HepG2 (cell line): Measurements from ENCODE around the gene POU5F2. TPM values are rescaled to one million over a fixed set of nuclear protein-coding genes. Genes with fewer than 3 reads are reported as not detected.

ENCODE experiments used
- ATAC-seq: fragments of 200-7000 bp; cut with Tn5 transposase; 3 replicates; pipeline ENCODE4 v1.9.1; 2020; ENCODE audit warnings: mild to moderate bottlenecking, moderate library complexity
- BruUV-seq: library from RNA; stranded (reverse); fragments of 400-500 nt; replicated peaks from 2 replicates; lab custom pipeline; 2021; lab: Mats Ljungman, UMichigan
- CTCF ChIA-PET: fragments of 300-600 bp; formaldehyde crosslinking; extraction: SDS; loops from one replicate; lab custom pipeline; 2021; ENCODE audit warnings: low total read pairs, inconsistent platforms, low intra/inter-chr PET ratio; lab: Yijun Ruan, JAX
- POLR2A ChIA-PET: fragments of 350-600 bp; sonication (Branson Sonifier 250); formaldehyde crosslinking; loops from one replicate; lab custom pipeline; 2020; ENCODE audit warnings: antibody characterized with exemption, inconsistent platforms; lab: Yijun Ruan, JAX
- DNase-seq: peaks from one replicate; pipeline ENCODE4 v3.0.0-alpha.2; 2015; ENCODE audit warnings: low spot score
- FAIRE-seq: peaks from 3 replicates; lab custom pipeline; 2011; peaks lifted over from hg19 to GRCh38; lab: Jason Lieb, UNC
- H2AFZ ChIP-seq: one replicate; pipeline ENCODE4 v1.6.1; 2011; ENCODE audit warnings: low read length, inconsistent platforms
- H3K27ac ChIP-seq: fragments of 300-600 bp; 3 replicates; pipeline ENCODE4 v1.8.0; 2011; ENCODE audit warnings: mixed run types, mild to moderate bottlenecking, mixed read lengths, low read length, inconsistent platforms; ENCODE audit not compliant: insufficient read depth; ENCODE audit errors: extremely low read length
- H3K27me3 ChIP-seq, 2 experiments: fragments of 200-600 bp in 1 of 2; 2 replicates in 1 of 2; 3 replicates in 1 of 2; pipeline versions ENCODE4 v1.6.0 to v1.8.0; 2011; ENCODE audit warnings: low read length in 2 of 2, mild to moderate bottlenecking in 2 of 2, moderate library complexity in 2 of 2, inconsistent platforms in 1 of 2; ENCODE audit not compliant: insufficient read depth in 2 of 2, control insufficient read depth in 1 of 2
- H3K36me3 ChIP-seq, 2 experiments: fragments of 200-600 bp in 1 of 2; replicated peaks in 1 of 2; 2 replicates in 1 of 2; 3 replicates in 1 of 2; pipeline versions ENCODE4 v1.5.1 to v1.8.0; 2011; ENCODE audit warnings: low read length in 2 of 2, inconsistent platforms in 1 of 2; ENCODE audit not compliant: insufficient read depth in 2 of 2, control insufficient read depth in 1 of 2
- H3K4me1 ChIP-seq: 2 replicates; pipeline ENCODE4 v1.5.1; 2012; ENCODE audit warnings: low read length, inconsistent platforms; ENCODE audit not compliant: insufficient read depth
- H3K4me2 ChIP-seq: 2 replicates; pipeline ENCODE4 v1.6.0; 2011; ENCODE audit warnings: low read depth, low read length, inconsistent platforms
- H3K4me3 ChIP-seq, 3 experiments: fragments of 200-600 bp in 1 of 3; sonication (generic), shearing (Covaris generic) in 1 of 3; replicated peaks in 1 of 3; 2 replicates each; pipeline ENCODE4 v1.5.1; 2011 to 2016; ENCODE audit warnings: low read length in 3 of 3, inconsistent platforms in 2 of 3, low read depth in 2 of 3, mild to moderate bottlenecking in 2 of 3, control low read depth in 1 of 3, mixed read lengths in 1 of 3; ENCODE audit not compliant: insufficient read depth in 1 of 3
- H3K79me2 ChIP-seq: one replicate; pipeline ENCODE4 v1.6.1; 2011; ENCODE audit warnings: low read length, inconsistent platforms; ENCODE audit not compliant: insufficient read depth
- H3K9ac ChIP-seq: 2 replicates; pipeline ENCODE4 v1.6.0; 2011; ENCODE audit warnings: mild to moderate bottlenecking, low read depth, low read length, inconsistent platforms; ENCODE audit not compliant: insufficient read depth
- H3K9me3 ChIP-seq: 2 replicates; pipeline ENCODE4 v1.5.1; 2012; ENCODE audit warnings: mild to moderate bottlenecking, low read length
- H4K20me1 ChIP-seq: 2 replicates; pipeline ENCODE4 v1.6.0; 2011; ENCODE audit warnings: inconsistent platforms, mild to moderate bottlenecking, low read length, moderate library complexity; ENCODE audit not compliant: insufficient read depth
- HOXA3 ChIP-seq: sonication (generic); formaldehyde crosslinking; IDR thresholded peaks from 2 replicates; pipeline ENCODE4 v1.5.0; 2020; ENCODE audit warnings: missing genetic modification reagents
- PCBP2 ChIP-seq: fragments of 200-400 bp; formaldehyde crosslinking; optimal IDR thresholded peaks from 2 replicates; pipeline ENCODE3; 2018; ENCODE audit warnings: low read length, low read depth; ENCODE audit not compliant: poor library complexity, severe bottlenecking
- whole genome bisulfite sequencing: methylation state at CpG from one replicate; pipeline ENCODE4 v1.1.6; 2017; ENCODE audit warnings: low lambda C conversion rate; 5-methylcytosine and 5-hydroxymethylcytosine counted together
- in situ Hi-C: cut with HindIII; loops from 2 replicates; pipeline ENCODE4 v1.10.0; 2017; ENCODE audit warnings: low pct_unique_long_range_greater_than_20kb; ENCODE audit not compliant: extremely low pct_ligation_motif_present
- intact Hi-C: fragments of 100-400 bp; cut with micrococcal nuclease; formaldehyde crosslinking; loops from one replicate; pipeline ENCODE4 v1.10.0; 2022; ENCODE audit not compliant: unreplicated experiment
- polyA plus RNA-seq, 8 experiments: library from polyadenylated mRNA; depleted of rRNA in 3 of 8; stranded (reverse) in 7 of 8; unstranded in 1 of 8; fragments of >200 nt; fragmentation: Illumina TruSeq in 4 of 8; extraction: Trizol in 4 of 8; gene quantifications; 2 replicates each; pipeline versions ENCODE4 v1.2.1 to v1.2.3, GENCODE V29; 2011 to 2016; ENCODE audit warnings: low read depth in 4 of 8, missing spikeins in 1 of 8, mixed read lengths in 1 of 8; ENCODE audit not compliant: insufficient read depth in 1 of 8
- total RNA-seq, 5 experiments: library from RNA; depleted of rRNA; stranded (reverse); fragments of >200 nt; fragmentation: Illumina TruSeq; extraction: Trizol; gene quantifications; 2 replicates each; pipeline ENCODE4 v1.2.3, GENCODE V29; 2016; ENCODE audit warnings: low read depth in 1 of 5
- TF ChIP-seq, protein P1 (sequence below): sonication (generic); formaldehyde crosslinking; IDR thresholded peaks from 2 replicates; pipeline ENCODE4 v1.5.0; 2020; ENCODE audit warnings: missing genetic modification reagents
- TF ChIP-seq, protein P2 (sequence below): sonication (generic); formaldehyde crosslinking; IDR thresholded peaks from 2 replicates; pipeline ENCODE4 v1.4.0; 2020; ENCODE audit warnings: missing genetic modification reagents
- TF ChIP-seq, protein P3 (sequence below): sonication (generic); formaldehyde crosslinking; IDR thresholded peaks from 2 replicates; pipeline ENCODE4 v1.5.0; 2020; ENCODE audit warnings: mild to moderate bottlenecking, missing genetic modification reagents, borderline replicate concordance

POU5F2 gene
- total and polyA plus RNA-seq, 2 of the 13 experiments (the other 11 are each of a cell fraction or from before 2014, with no cell fraction given) = 0.13 to 0.38 TPM

DNA sequence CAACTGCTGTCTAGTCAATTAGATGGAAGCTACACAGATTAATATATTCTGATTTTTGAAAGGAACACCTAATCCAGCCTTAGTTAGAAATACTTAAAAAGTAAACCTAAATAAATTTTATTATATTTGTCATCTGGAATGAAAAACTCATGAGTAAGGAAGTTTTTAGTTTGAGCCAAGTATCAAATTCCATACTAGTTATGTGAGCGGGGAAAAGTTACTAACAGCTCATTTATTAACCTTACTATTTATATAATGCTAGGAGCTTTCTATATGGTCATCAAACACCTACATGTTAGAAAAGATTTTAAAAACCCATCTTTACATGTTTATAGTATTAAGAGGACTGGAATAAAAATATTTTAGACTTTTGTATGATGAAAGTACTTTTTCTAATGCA, 41.6 kb upstream of the POU5F2 start (continued):
- TF ChIP-seq, protein P1, sequence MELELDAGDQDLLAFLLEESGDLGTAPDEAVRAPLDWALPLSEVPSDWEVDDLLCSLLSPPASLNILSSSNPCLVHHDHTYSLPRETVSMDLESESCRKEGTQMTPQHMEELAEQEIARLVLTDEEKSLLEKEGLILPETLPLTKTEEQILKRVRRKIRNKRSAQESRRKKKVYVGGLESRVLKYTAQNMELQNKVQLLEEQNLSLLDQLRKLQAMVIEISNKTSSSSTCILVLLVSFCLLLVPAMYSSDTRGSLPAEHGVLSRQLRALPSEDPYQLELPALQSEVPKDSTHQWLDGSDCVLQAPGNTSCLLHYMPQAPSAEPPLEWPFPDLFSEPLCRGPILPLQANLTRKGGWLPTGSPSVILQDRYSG (CRISPR knock-in tag) = no peak
- TF ChIP-seq, protein P2, sequence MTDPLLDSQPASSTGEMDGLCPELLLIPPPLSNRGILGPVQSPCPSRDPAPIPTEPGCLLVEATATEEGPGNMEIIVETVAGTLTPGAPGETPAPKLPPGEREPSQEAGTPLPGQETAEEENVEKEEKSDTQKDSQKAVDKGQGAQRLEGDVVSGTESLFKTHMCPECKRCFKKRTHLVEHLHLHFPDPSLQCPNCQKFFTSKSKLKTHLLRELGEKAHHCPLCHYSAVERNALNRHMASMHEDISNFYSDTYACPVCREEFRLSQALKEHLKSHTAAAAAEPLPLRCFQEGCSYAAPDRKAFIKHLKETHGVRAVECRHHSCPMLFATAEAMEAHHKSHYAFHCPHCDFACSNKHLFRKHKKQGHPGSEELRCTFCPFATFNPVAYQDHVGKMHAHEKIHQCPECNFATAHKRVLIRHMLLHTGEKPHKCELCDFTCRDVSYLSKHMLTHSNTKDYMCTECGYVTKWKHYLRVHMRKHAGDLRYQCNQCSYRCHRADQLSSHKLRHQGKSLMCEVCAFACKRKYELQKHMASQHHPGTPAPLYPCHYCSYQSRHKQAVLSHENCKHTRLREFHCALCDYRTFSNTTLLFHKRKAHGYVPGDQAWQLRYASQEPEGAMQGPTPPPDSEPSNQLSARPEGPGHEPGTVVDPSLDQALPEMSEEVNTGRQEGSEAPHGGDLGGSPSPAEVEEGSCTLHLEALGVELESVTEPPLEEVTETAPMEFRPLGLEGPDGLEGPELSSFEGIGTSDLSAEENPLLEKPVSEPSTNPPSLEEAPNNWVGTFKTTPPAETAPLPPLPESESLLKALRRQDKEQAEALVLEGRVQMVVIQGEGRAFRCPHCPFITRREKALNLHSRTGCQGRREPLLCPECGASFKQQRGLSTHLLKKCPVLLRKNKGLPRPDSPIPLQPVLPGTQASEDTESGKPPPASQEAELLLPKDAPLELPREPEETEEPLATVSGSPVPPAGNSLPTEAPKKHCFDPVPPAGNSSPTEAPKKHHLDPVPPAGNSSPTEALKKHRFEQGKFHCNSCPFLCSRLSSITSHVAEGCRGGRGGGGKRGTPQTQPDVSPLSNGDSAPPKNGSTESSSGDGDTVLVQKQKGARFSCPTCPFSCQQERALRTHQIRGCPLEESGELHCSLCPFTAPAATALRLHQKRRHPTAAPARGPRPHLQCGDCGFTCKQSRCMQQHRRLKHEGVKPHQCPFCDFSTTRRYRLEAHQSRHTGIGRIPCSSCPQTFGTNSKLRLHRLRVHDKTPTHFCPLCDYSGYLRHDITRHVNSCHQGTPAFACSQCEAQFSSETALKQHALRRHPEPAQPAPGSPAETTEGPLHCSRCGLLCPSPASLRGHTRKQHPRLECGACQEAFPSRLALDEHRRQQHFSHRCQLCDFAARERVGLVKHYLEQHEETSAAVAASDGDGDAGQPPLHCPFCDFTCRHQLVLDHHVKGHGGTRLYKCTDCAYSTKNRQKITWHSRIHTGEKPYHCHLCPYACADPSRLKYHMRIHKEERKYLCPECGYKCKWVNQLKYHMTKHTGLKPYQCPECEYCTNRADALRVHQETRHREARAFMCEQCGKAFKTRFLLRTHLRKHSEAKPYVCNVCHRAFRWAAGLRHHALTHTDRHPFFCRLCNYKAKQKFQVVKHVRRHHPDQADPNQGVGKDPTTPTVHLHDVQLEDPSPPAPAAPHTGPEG (CRISPR knock-in tag) = no peak
- no peak for TF ChIP-seq HOXA3

DNA sequence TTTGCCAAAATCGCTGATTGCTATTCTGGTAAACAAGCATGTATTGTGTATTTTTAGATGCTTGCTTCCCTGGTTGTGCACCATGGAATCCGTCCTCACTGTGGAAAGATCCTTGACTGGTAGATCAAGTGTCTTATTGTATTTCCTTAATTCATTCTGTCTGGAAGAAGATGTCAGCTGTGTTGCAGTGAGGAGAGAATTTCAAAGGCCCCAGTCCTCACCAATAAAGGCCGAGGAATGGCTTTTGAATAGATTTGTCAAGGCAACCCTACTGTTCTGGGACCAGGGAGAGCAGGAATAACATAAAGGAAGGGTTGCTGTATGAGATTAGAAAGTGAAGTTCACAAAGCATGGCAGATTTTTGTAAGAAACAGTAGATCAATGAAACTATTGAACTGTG, 36.2 kb upstream of the POU5F2 start:
- CTCF ChIA-PET = no interaction called here
- no peak for FAIRE-seq
- no peaks in the 10 kb centered on the region; the same call in 1 of the 2 replicates for H4K20me1 ChIP-seq
- no peaks in the 10 kb centered on the region for H3K27me3 ChIP-seq
- no peak overlapping the region for H3K27ac ChIP-seq
- no peak for DNase-seq
- WGBS = 81% methylated on average over 3 of the region's 3 CpGs
- TF ChIP-seq, protein P3, sequence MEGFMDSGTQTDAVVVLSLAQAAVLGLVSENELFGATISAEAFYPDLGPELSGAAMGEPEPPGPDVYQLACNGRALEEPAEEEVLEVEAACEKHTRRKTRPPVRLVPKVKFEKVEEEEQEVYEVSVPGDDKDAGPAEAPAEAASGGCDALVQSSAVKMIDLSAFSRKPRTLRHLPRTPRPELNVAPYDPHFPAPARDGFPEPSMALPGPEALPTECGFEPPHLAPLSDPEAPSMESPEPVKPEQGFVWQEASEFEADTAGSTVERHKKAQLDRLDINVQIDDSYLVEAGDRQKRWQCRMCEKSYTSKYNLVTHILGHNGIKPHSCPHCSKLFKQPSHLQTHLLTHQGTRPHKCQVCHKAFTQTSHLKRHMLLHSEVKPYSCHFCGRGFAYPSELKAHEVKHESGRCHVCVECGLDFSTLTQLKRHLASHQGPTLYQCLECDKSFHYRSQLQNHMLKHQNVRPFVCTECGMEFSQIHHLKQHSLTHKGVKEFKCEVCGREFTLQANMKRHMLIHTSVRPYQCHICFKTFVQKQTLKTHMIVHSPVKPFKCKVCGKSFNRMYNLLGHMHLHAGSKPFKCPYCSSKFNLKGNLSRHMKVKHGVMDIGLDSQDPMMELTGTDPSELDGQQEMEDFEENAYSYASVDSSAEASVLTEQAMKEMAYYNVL = no peak
- TF ChIP-seq PCBP2 = no peak
- POLR2A ChIA-PET = no interaction called here
- no peak overlapping the region for H3K4me2 ChIP-seq
- in situ Hi-C loops (loop anchor here (25.0 kb wide), 1 partner anchor 915 kb away; no protein-coding TSS in a partner anchor), intact Hi-C loops (no loop called here)
- ATAC-seq = no peak
- no peaks in the 10 kb centered on the region for H3K79me2 ChIP-seq
- no peak overlapping the region for H3K4me3 ChIP-seq
- no peaks in the 10 kb centered on the region for H3K36me3 ChIP-seq
- no TSS peak for BruUV-seq
- H2AFZ ChIP-seq = no peak overlapping the region
- no peaks in the 10 kb centered on the region for H3K4me1 ChIP-seq
- H3K9me3 ChIP-seq = no peaks in the 10 kb centered on the region
- H3K9ac ChIP-seq = no peak overlapping the region
